Thyroid gland (tissue), 4 donors: ENCODE measurements around the gene MORN5. TPM values are rescaled to one million over a fixed set of nuclear protein-coding genes. Genes with fewer than 3 reads are reported as not detected.

Experiments used
- DNase-seq, 2 donors: peaks; one replicate each; pipeline ENCODE4 v3.0.0-alpha.2; 2019
- H3K27ac ChIP-seq, 3 donors: fragments of 200-600 bp; sonication (generic); 1 replicate in 2 of 3; 2 replicates in 1 of 3; pipeline ENCODE4 v1.5.1; 2016 to 2019; ENCODE audit warnings: mild to moderate bottlenecking in 1 of 3, moderate library complexity in 1 of 3
- H3K27me3 ChIP-seq: fragments of 200-600 bp; sonication (generic); one replicate; pipeline ENCODE4 v1.5.1; 2019
- H3K36me3 ChIP-seq, 2 donors: fragments of 200-600 bp; sonication (generic); one replicate each; pipeline ENCODE4 v1.5.1; 2016 to 2019
- H3K4me1 ChIP-seq, 2 donors: fragments of 200-600 bp; sonication (generic); one replicate each; pipeline ENCODE4 v1.5.1; 2017 to 2019
- H3K4me3 ChIP-seq, 3 donors: fragments of 200-600 bp; sonication (generic); replicated peaks in 1 of 3; 1 replicate in 2 of 3; 2 replicates in 1 of 3; pipeline ENCODE4 v1.5.1; 2016; ENCODE audit warnings: mild to moderate bottlenecking in 1 of 3
- H3K9me3 ChIP-seq: fragments of 200-600 bp; sonication (generic); one replicate; pipeline ENCODE4 v1.5.1; 2017
- CTCF ChIP-seq, 6 experiments: fragments of 200-600 bp in 3 of 6; fragments of 450-650 bp in 3 of 6; sonication (generic) in 3 of 6; IDR thresholded peaks; one replicate each; pipeline ENCODE4 v1.5.1; 2016 to 2019; ENCODE audit warnings: antibody characterized with exemption in 6 of 6, mild to moderate bottlenecking in 2 of 6, inconsistent platforms in 1 of 6, moderate library complexity in 1 of 6
- POLR2A ChIP-seq, 2 donors: fragments of 450-650 bp; IDR thresholded peaks; one replicate each; pipeline ENCODE4 v1.6.1; 2017; ENCODE audit warnings: antibody characterized with exemption in 2 of 2, mild to moderate bottlenecking in 2 of 2, moderate library complexity in 1 of 2
- WGBS, 2 donors: methylation state at CpG; one replicate each; pipeline ENCODE4 v1.1.5; 2017; 5-methylcytosine and 5-hydroxymethylcytosine counted together
- intact Hi-C: fragments of 100-400 bp; cut with DNase I; formaldehyde crosslinking; loops from one replicate; pipeline ENCODE4 v1.15.1; 2023
- total RNA-seq, 4 donors: library from RNA; depleted of rRNA; stranded (reverse); fragments of >200 nt; gene quantifications; one replicate each; pipeline ENCODE4 v1.2.3, GENCODE V29; 2016

MORN5 gene
- total RNA-seq, 4 donors from 2014 or later = not detected

- no peak for DNase-seq
- no peaks in the 10 kb centered on the region for H3K9me3 ChIP-seq
- no peak overlapping the region for H3K27ac ChIP-seq
- intact Hi-C loops = no loop called here
- no peaks in the 10 kb centered on the region for H3K36me3 ChIP-seq
- peaks cover 4% of the 10 kb centered on the region in 2 donors for H3K4me1 ChIP-seq
- no peak overlapping the region for H3K4me3 ChIP-seq
- no peaks in the 10 kb centered on the region for H3K27me3 ChIP-seq
- 46 to 56% methylated on average over 9 of the region's 9 CpGs for WGBS, 2 donors
- TF ChIP-seq POLR2A (IDR thresholded peaks at IDR 0.05) (no peak), CTCF (IDR thresholded peaks at IDR 0.05) (no peak)
Measured at GRCh38 chr9:122207096-122207495, 47.4 kb downstream of the MORN5 start.

GRCh38 chr9:122209451-122209850 is 49.7 kb downstream of the MORN5 start:
- no peak overlapping the region for H3K27ac ChIP-seq
- TF ChIP-seq POLR2A (IDR thresholded peaks at IDR 0.05) = no peak
- no peak for TF ChIP-seq CTCF (IDR thresholded peaks at IDR 0.05)
- peaks cover 9 to 11% of the 10 kb centered on the region in 2 donors for H3K4me1 ChIP-seq
- peaks cover 14% of the 10 kb centered on the region for H3K27me3 ChIP-seq
- no peaks in the 10 kb centered on the region for H3K36me3 ChIP-seq
- H3K9me3 ChIP-seq = no peaks in the 10 kb centered on the region
- 91 to 92% methylated on average over 12 of the region's 12 CpGs for WGBS, 2 donors
- intact Hi-C loops = no loop called here
- DNase-seq = no peak
- H3K4me3 ChIP-seq = no peak overlapping the region

GRCh38 chr9:122212473-122213004 is 52.8 kb downstream of the MORN5 start:
- Histone ChIP-seq H3K4me3 (no peak overlapping the region), H3K27ac (no peak overlapping the region), H3K9me3 (no peaks in the 10 kb centered on the region), H3K36me3 (no peaks in the 10 kb centered on the region), H3K4me1 (peaks cover 9 to 18% of the 10 kb centered on the region in 2 donors), H3K27me3 (peaks cover 29% of the 10 kb centered on the region)
- WGBS, 2 donors = 61 to 67% methylated on average over 7 of the region's 7 CpGs
- DNase-seq = no peak
- no peak for TF ChIP-seq POLR2A (IDR thresholded peaks at IDR 0.05)
- no peak for TF ChIP-seq CTCF (IDR thresholded peaks at IDR 0.05)
- intact Hi-C loops = no loop called here

GRCh38 chr9:122213102-122213588 is 53.4 kb downstream of the MORN5 start:
- H3K9me3 ChIP-seq = no peaks in the 10 kb centered on the region
- DNase-seq = no peak
- no peak for TF ChIP-seq CTCF (IDR thresholded peaks at IDR 0.05)
- no peak for TF ChIP-seq POLR2A (IDR thresholded peaks at IDR 0.05)
- H3K27me3 ChIP-seq = peaks cover 30% of the 10 kb centered on the region
- no peak overlapping the region for H3K4me3 ChIP-seq
- peaks cover 9 to 18% of the 10 kb centered on the region in 2 donors for H3K4me1 ChIP-seq
- H3K27ac ChIP-seq = no peak overlapping the region
- WGBS, 2 donors = 46 to 48% methylated on average over 14 to 20 of the region's 20 CpGs
- no peaks in the 10 kb centered on the region for H3K36me3 ChIP-seq
- intact Hi-C loops = no loop called here

DNA sequence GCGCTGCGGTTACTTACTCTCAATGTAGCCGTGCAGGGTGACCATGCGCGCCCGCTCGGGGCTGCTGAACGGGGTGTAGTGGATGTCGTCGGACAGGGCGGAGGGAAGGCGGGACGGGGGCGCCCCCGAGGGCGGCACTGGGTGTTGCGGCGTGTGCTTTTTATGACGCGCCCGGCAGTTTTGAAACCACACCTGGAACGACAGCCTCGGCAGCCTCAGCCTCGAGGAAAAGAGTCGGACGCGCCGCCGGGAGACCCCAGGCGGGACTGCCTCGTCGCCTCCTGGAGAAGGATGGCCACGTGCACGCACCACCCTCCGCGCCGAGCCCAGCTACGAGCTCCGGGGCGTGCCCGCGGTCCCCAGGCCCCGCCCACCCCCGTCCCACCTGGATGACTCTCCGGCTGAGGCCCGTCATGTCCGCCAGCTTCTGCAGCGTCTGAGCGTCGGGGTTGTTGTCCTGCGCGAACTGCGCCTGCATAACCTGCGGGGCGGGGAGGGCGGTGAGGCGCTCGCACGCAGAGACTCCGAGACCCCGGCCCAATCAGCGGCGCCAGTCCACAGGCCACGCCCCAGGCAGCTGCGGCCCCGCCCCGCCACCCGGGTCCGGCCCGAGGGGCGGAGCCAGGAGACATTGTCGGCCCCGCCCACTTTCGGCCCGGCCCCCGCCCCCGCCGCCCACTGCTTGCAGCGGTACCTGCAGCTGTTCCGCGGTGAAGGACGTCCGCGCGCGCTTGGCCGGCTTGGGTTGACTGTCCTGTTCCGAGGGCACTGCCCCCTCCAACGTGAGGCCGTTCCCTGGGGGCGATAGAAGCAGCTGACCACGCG is 54.1 kb downstream of the MORN5 start:
- Histone ChIP-seq H3K4me3 (peak overlapping the region in 1 of 3 donors; percentile 34), H3K27me3 (peaks cover 31% of the 10 kb centered on the region), H3K9me3 (no peaks in the 10 kb centered on the region), H3K36me3 (no peaks in the 10 kb centered on the region), H3K27ac (no peak overlapping the region), H3K4me1 (peaks cover 11 to 22% of the 10 kb centered on the region in 2 donors)
- peak in 1 of 2 donors; percentile 20 for DNase-seq
- WGBS, 2 donors = 7 to 28% methylated on average over 6 to 34 of the region's 93 CpGs
- no peak for TF ChIP-seq POLR2A (IDR thresholded peaks at IDR 0.05)
- no peak for TF ChIP-seq CTCF (IDR thresholded peaks at IDR 0.05)
- intact Hi-C loops = no loop called here
